ENCODE results near the gene MAP2K2. TPM values are rescaled to one million over a fixed set of nuclear protein-coding genes. Genes with fewer than 3 reads are reported as not detected.
A peak's percentile ranks its signal among the peaks of the same experiment; 100 is the strongest.

Gene MAP2K2
- total and polyA plus RNA-seq, 12 donors, result 81.5 to 369 (median 145) TPM

- TF ChIP-seq, protein P1, sequence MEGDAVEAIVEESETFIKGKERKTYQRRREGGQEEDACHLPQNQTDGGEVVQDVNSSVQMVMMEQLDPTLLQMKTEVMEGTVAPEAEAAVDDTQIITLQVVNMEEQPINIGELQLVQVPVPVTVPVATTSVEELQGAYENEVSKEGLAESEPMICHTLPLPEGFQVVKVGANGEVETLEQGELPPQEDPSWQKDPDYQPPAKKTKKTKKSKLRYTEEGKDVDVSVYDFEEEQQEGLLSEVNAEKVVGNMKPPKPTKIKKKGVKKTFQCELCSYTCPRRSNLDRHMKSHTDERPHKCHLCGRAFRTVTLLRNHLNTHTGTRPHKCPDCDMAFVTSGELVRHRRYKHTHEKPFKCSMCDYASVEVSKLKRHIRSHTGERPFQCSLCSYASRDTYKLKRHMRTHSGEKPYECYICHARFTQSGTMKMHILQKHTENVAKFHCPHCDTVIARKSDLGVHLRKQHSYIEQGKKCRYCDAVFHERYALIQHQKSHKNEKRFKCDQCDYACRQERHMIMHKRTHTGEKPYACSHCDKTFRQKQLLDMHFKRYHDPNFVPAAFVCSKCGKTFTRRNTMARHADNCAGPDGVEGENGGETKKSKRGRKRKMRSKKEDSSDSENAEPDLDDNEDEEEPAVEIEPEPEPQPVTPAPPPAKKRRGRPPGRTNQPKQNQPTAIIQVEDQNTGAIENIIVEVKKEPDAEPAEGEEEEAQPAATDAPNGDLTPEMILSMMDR (IDR thresholded peaks at IDR 0.05), result no peak
- TF ChIP-seq POLR2A (IDR thresholded peaks at IDR 0.05), result no peak
- DNase-seq, result no peak
- H3K9me3 ChIP-seq (replicated peaks in 1 of 3), result no peaks in the 10 kb centered on the region
- no peak overlapping the region for H3K27ac ChIP-seq
- WGBS, 4 donors, result 88 to 93% (median 89%) methylated on average over 4 to 13 of the region's 13 CpGs
- no peaks in the 10 kb centered on the region for H3K27me3 ChIP-seq
- H3K4me3 ChIP-seq, result no peak overlapping the region
- H3K36me3 ChIP-seq (replicated peaks in 1 of 2), result peaks cover 0 to 20% of the 10 kb centered on the region in 2 donors
- intact Hi-C loops (cut with DNase I), result loop anchor here in 1 of 2 donors (5.0 kb wide), 1 partner anchor 47 kb away; no protein-coding TSS in a partner anchor
- peaks cover 21 to 34% of the 10 kb centered on the region in 2 donors for H3K4me1 ChIP-seq (replicated peaks in 1 of 2)
These were observed 4.2 kb downstream of the MAP2K2 start for GRCh38 chr19:4119763-4120162.

DNA sequence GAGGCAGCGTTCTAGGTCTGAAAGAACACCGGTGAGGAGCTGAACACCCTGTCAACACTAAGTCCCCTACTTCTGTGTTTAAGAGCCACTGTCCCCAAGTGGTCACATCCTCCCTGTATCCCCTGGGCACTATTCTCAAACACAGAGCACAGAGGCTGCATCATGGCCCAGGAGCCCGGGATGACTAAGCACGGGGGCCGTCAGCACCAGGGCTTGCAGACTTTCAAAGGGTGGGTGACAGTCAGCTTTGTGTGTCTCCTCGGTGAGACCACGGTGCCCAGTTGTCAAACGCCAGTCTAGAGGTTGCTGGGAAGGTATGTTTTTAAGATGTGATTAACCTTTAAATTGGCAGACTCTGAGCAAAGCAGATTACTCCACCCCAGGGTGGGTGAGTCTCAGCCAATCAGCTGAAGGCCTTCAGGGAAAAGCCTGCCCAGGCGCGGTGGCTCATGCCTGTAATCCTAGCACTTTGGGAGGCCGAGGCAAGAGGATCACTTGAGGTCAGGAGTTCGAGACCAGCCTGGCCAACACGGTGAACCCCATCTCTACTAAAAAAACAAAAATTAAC, 8.0 kb downstream of the MAP2K2 start:
- Histone ChIP-seq H3K27me3 (no peaks in the 10 kb centered on the region), H3K27ac (peak overlapping the region in 3 of 5 donors; percentile 62 to 78 (median 67)), H3K4me3 (no peak overlapping the region), H3K9me3 (replicated peaks in 1 of 3) (no peaks in the 10 kb centered on the region), H3K36me3 (replicated peaks in 1 of 2) (peaks cover 0 to 44% of the 10 kb centered on the region in 2 donors), H3K4me1 (replicated peaks in 1 of 2) (peaks cover 8 to 25% of the 10 kb centered on the region in 2 donors)
- TF ChIP-seq, protein P1 (IDR thresholded peaks at IDR 0.05), result no peak
- no peak for TF ChIP-seq POLR2A (IDR thresholded peaks at IDR 0.05)
- peak in 1 of 7 donors; percentile 35 for DNase-seq
- intact Hi-C loops (cut with DNase I), result no loop called here
- WGBS, 4 donors, result 54 to 86% (median 61%) methylated on average over 7 to 13 of the region's 13 CpGs

DNA sequence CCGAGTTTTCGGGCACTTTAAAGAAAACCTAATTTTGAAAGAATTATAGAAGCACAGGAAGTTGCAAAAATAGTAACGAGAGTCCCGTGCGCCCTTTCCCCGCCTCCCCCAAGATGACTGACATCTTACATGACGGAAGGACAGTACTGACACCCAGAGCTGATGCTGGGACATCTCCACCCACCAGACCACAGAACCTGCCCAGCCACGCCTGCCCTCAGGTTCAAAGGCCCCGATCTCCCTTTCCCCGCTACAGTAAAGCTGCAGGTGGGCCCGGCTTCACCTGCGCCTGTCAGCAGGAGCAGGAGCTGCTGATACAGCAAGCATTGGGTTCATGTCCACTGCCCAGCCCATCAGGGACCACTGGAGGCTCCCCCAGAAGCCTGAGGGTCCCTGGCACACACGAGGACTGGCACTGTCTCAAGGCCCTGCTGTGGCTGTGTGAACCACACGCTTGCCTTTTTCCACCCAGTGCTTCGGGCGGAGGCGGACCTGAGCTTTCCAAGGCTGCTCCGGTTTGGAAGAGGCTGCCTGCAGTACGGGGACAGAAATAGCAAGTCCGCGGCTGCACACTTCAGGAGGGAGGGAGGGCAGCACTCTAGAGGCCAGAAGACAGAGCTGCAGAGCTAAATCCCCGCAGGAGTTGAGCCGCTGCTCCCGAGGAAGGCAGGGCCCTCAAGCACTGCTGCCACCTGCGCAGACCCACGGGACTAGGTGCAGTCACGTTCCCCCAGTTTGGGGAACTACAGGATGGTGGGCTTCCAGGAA, 8.7 kb downstream of the MAP2K2 start:
- intact Hi-C loops (cut with DNase I), result no loop called here
- Histone ChIP-seq H3K4me3 (no peak overlapping the region), H3K9me3 (replicated peaks in 1 of 3) (no peaks in the 10 kb centered on the region), H3K36me3 (replicated peaks in 1 of 2) (peaks cover 0 to 50% of the 10 kb centered on the region in 2 donors), H3K27me3 (no peaks in the 10 kb centered on the region), H3K4me1 (replicated peaks in 1 of 2) (peaks cover 8 to 20% of the 10 kb centered on the region in 2 donors), H3K27ac (peak overlapping the region in 4 of 5 donors; percentile 3 to 78 (median 64))
- DNase-seq, result peak; percentile 62 to 87 (median 84)
- 37 to 54% (median 49%) methylated on average over 17 to 27 of the region's 27 CpGs for WGBS, 4 donors
- TF ChIP-seq, protein P1 (IDR thresholded peaks at IDR 0.05), result peak in 3 of 6 experiments; percentile 24 to 31 (median 29)
- TF ChIP-seq POLR2A (IDR thresholded peaks at IDR 0.05), result peak in 1 of 2 donors; percentile 38

DNA sequence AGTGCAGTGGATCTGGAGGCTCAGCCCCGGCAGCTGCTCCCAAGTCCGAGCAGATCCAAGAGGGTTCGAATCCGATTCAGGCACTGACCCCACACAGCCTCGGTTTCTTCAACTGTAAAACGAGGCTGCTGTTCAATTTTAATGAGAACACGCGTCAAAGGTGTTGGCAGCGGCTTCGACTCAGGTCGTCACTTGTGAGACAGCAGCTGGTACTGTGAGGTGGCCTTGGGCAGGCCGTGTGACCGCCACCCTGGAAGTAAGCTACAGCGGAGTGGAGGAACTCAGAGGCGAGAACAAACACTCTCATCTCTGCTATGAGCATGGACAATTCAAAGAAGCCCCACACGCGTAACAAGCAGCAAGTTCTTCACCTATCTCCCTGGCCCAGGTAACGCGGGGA, 9.7 kb downstream of the MAP2K2 start:
- H3K27ac ChIP-seq, result peak overlapping the region in 2 of 5 donors; percentile 24 to 78
- intact Hi-C loops (cut with DNase I), result no loop called here
- TF ChIP-seq, protein P1 (IDR thresholded peaks at IDR 0.05), result no peak
- no peak for TF ChIP-seq POLR2A (IDR thresholded peaks at IDR 0.05)
- H3K4me1 ChIP-seq (replicated peaks in 1 of 2), result peaks cover 8 to 20% of the 10 kb centered on the region in 2 donors
- peaks cover 0 to 61% of the 10 kb centered on the region in 2 donors for H3K36me3 ChIP-seq (replicated peaks in 1 of 2)
- H3K27me3 ChIP-seq, result no peaks in the 10 kb centered on the region
- 69 to 90% (median 77%) methylated on average over 15 to 19 of the region's 19 CpGs for WGBS, 4 donors
- no peak overlapping the region for H3K4me3 ChIP-seq
- H3K9me3 ChIP-seq (replicated peaks in 1 of 3), result no peaks in the 10 kb centered on the region
- peak in 5 of 7 donors; percentile 65 to 89 (median 79) for DNase-seq

All from adrenal gland (tissue), 12 donors.